NCI-H187 (cell line): ENCODE results near the gene ADIPOQ.
"Not testable (repeated sequence)": the region's sequence is repeated elsewhere in the genome, so short reads cannot be mapped to it uniquely, and the experiment has no call there.

Experiments used
- DNase-seq, 2 experiments: peaks; one replicate each; lab custom pipeline; 2025; lab: John Stamatoyannopoulos, UW

ADIPOQ gene

GRCh38 chr3:186902154-186902553, 59.6 kb downstream of the ADIPOQ start:
- no peak for DNase-seq

DNA sequence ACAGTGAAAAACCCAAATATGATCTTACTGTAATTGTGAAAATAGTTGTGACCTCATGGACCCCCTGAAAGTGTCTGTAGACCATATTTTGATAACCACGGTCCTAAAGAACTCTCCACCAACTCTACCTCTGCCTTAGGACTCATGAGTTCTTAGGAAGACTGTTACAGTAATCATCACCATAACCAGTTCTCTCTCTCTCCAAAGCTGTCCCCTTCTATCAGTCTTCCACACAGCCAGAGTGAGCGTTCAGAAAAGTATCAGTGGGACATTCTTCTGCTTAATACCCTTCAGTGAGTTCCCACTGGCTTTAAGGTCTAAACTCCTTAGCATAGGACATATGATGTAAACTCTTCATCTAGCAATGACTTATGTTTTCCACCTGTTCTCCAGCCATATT, 60.2 kb downstream of the ADIPOQ start:
- no peak for DNase-seq

- DNase-seq, result not testable (repeated sequence)
Observed at GRCh38 chr3:186903676-186904075, 61.2 kb downstream of the ADIPOQ start.

DNA sequence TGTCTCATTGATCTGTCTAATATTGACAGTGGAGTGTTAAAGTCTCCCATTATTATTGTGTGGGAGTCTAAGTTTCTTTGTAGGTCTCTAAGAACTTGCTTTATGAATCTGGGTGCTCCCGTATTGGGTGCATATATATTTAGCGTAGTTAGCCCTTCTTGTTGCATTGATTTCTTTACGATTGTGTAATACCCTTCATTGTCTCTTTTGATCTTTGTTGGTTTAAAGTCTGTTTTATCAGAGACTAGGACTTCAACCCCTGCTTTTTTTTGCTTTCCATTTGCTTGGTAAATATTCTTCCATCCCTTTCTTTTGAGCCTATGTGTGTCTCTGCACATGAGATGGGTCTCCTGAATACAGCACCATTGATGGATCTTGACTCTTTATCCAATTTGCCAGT, 64.6 kb downstream of the ADIPOQ start:
- DNase-seq, result not testable (repeated sequence)
